GM18519 (cell line): ENCODE results near the gene NUDT22.

Experiments used
- ATAC-seq: cut with Tn5 transposase; IDR thresholded peaks from one replicate; pipeline ENCODE4 v1.9.1; 2021; ENCODE audit warnings: mild to moderate bottlenecking, moderate library complexity; ENCODE audit not compliant: unreplicated experiment, low FRiP score

NUDT22 gene

GRCh38 chr11:64268025-64268892 is 42.2 kb downstream of the NUDT22 start:
- ATAC-seq = no peak

GRCh38 chr11:64268893-64269539 is 42.9 kb downstream of the NUDT22 start:
- peak; percentile 11 for ATAC-seq

- peak; percentile 44 for ATAC-seq
These were observed 43.6 kb downstream of the NUDT22 start for GRCh38 chr11:64269540-64270220.

GRCh38 chr11:64275031-64275800 is 49.1 kb downstream of the NUDT22 start:
- ATAC-seq = no peak

- ATAC-seq = no peak
These were observed 49.8 kb downstream of the NUDT22 start for GRCh38 chr11:64275841-64276240.

- no peak for ATAC-seq
These were observed 50.8 kb downstream of the NUDT22 start for GRCh38 chr11:64276653-64277431.

GRCh38 chr11:64278576-64279190 is 52.6 kb downstream of the NUDT22 start:
- ATAC-seq = no peak
